Neural crest cell (in vitro differentiated cells): ENCODE measurements around the gene LCMT1. TPM values are rescaled to one million over a fixed set of nuclear protein-coding genes. Genes with fewer than 3 reads are reported as not detected.

Source experiments
- DNase-seq: peaks from one replicate; pipeline ENCODE4 v3.0.0; 2021; ENCODE audit warnings: low read depth, mixed read lengths, low spot score
- H3K27ac Mint-ChIP-seq: one replicate; pipeline ENCODE4 v1.8.0; 2021; ENCODE audit warnings: mild to moderate bottlenecking, mixed read lengths; ENCODE audit not compliant: unreplicated experiment
- H3K27me3 Mint-ChIP-seq: 2 replicates; pipeline ENCODE4 v1.8.0; 2021; ENCODE audit warnings: low read depth, mild to moderate bottlenecking, mixed read lengths
- H3K36me3 Mint-ChIP-seq: 2 replicates; pipeline ENCODE4 v1.8.0; 2021; ENCODE audit warnings: low read depth, mild to moderate bottlenecking, mixed read lengths
- H3K4me1 Mint-ChIP-seq: 2 replicates; pipeline ENCODE4 v1.8.0; 2021; ENCODE audit warnings: mixed read lengths
- H3K4me3 Mint-ChIP-seq: one replicate; pipeline ENCODE4 v1.8.0; 2021; ENCODE audit warnings: mild to moderate bottlenecking, mixed read lengths
- H3K9me3 Mint-ChIP-seq: 2 replicates; pipeline ENCODE4 v1.8.0; 2021; ENCODE audit warnings: mixed read lengths
- CTCF ChIP-seq: fragments of 200-600 bp; sonication (generic); conservative IDR thresholded peaks from 2 replicates; pipeline ENCODE4 v1.5.0; 2021; ENCODE audit warnings: antibody characterized with exemption, mild to moderate bottlenecking
- total RNA-seq: library from RNA; stranded (reverse); gene quantifications from 2 replicates; pipeline ENCODE4 v1.2.1, GENCODE V29; 2021

Gene LCMT1
- total RNA-seq, 1 donor from 2014 or later = 52.2 TPM

GRCh38 chr16:25210758-25211157 lies 99.2 kb downstream of the LCMT1 start:
- H3K36me3 Mint-ChIP-seq = no peaks in the 10 kb centered on the region
- no peak overlapping the region for H3K27ac Mint-ChIP-seq
- no peak for DNase-seq

GRCh38 chr16:25212636-25213035 lies 101.1 kb downstream of the LCMT1 start:
- Mint-ChIP-seq H3K4me3 (no peak overlapping the region), H3K27me3 (peaks cover 3% of the 10 kb centered on the region), H3K36me3 (no peaks in the 10 kb centered on the region), H3K27ac (no peak overlapping the region), H3K9me3 (no peaks in the 10 kb centered on the region), H3K4me1 (no peaks in the 10 kb centered on the region)
- TF ChIP-seq CTCF = no peak
- no peak for DNase-seq

More at GRCh38 chr16:25210758-25211157, 99.2 kb downstream of the LCMT1 start:
- no peak overlapping the region for H3K4me3 Mint-ChIP-seq
- peaks cover 3% of the 10 kb centered on the region for H3K27me3 Mint-ChIP-seq
- no peak for TF ChIP-seq CTCF
- H3K9me3 Mint-ChIP-seq = no peaks in the 10 kb centered on the region
- no peaks in the 10 kb centered on the region for H3K4me1 Mint-ChIP-seq

- no peaks in the 10 kb centered on the region for H3K9me3 Mint-ChIP-seq
- no peak overlapping the region for H3K4me3 Mint-ChIP-seq
- H3K4me1 Mint-ChIP-seq = no peaks in the 10 kb centered on the region
- no peaks in the 10 kb centered on the region for H3K36me3 Mint-ChIP-seq
- H3K27me3 Mint-ChIP-seq = peaks cover 3% of the 10 kb centered on the region
- DNase-seq = no peak
- TF ChIP-seq CTCF = no peak
- H3K27ac Mint-ChIP-seq = no peak overlapping the region
Measured at GRCh38 chr16:25213709-25214397, 102.3 kb downstream of the LCMT1 start.

GRCh38 chr16:25217112-25217511 lies 105.6 kb downstream of the LCMT1 start:
- Mint-ChIP-seq H3K4me1 (no peaks in the 10 kb centered on the region), H3K9me3 (no peaks in the 10 kb centered on the region), H3K36me3 (no peaks in the 10 kb centered on the region), H3K27me3 (peaks cover 3% of the 10 kb centered on the region), H3K27ac (peak overlapping the region; percentile 57), H3K4me3 (no peak overlapping the region)
- TF ChIP-seq CTCF = no peak
- no peak for DNase-seq

- Mint-ChIP-seq H3K36me3 (no peaks in the 10 kb centered on the region), H3K27ac (no peak overlapping the region), H3K27me3 (peaks cover 3% of the 10 kb centered on the region), H3K9me3 (no peaks in the 10 kb centered on the region), H3K4me3 (no peak overlapping the region), H3K4me1 (no peaks in the 10 kb centered on the region)
- TF ChIP-seq CTCF = no peak
- no peak for DNase-seq
Measured at GRCh38 chr16:25217921-25218320, 106.4 kb downstream of the LCMT1 start.
